Mucosa of stomach (tissue), 1 donor: ENCODE measurements around the gene MED25.

Source experiments
- H3K27me3 ChIP-seq: one replicate; pipeline ENCODE4 v1.7.0; 2013; ENCODE audit warnings: mild to moderate bottlenecking, low read length; ENCODE audit not compliant: control insufficient read depth, insufficient read depth
- H3K36me3 ChIP-seq: one replicate; pipeline ENCODE4 v1.7.0; 2013; ENCODE audit warnings: low read length; ENCODE audit not compliant: control insufficient read depth, insufficient read depth
- H3K4me1 ChIP-seq: one replicate; pipeline ENCODE4 v1.7.0; 2013; ENCODE audit warnings: mild to moderate bottlenecking, low read length; ENCODE audit not compliant: control insufficient read depth, insufficient read depth
- H3K4me3 ChIP-seq: one replicate; pipeline ENCODE4 v1.7.0; 2013; ENCODE audit warnings: low read length
- H3K9ac ChIP-seq: one replicate; pipeline ENCODE4 v1.7.0; 2013; ENCODE audit warnings: mild to moderate bottlenecking, low read length, moderate library complexity
- H3K9me3 ChIP-seq: one replicate; pipeline ENCODE4 v1.7.0; 2013; ENCODE audit warnings: mild to moderate bottlenecking, low read length, moderate library complexity; ENCODE audit not compliant: control insufficient read depth
- donor health status: Pancreatic carcinoma.

MED25 gene

GRCh38 chr19:49857838-49858087 is 39.7 kb downstream of the MED25 start:
- H3K9ac ChIP-seq, result no peak overlapping the region
- no peaks in the 10 kb centered on the region for H3K27me3 ChIP-seq
- H3K4me1 ChIP-seq, result peaks cover 24% of the 10 kb centered on the region
- peaks cover 20% of the 10 kb centered on the region for H3K36me3 ChIP-seq
- H3K9me3 ChIP-seq, result no peaks in the 10 kb centered on the region
- no peak overlapping the region for H3K4me3 ChIP-seq

GRCh38 chr19:49858088-49858985 is 40.2 kb downstream of the MED25 start:
- Histone ChIP-seq H3K36me3 (peaks cover 20% of the 10 kb centered on the region), H3K27me3 (no peaks in the 10 kb centered on the region), H3K9ac (no peak overlapping the region)

GRCh38 chr19:49859682-49860335 is 41.7 kb downstream of the MED25 start:
- Histone ChIP-seq H3K9me3 (no peaks in the 10 kb centered on the region), H3K27me3 (no peaks in the 10 kb centered on the region), H3K9ac (no peak overlapping the region), H3K4me1 (peaks cover 15% of the 10 kb centered on the region), H3K4me3 (no peak overlapping the region), H3K36me3 (peaks cover 31% of the 10 kb centered on the region)

More at GRCh38 chr19:49858088-49858985, 40.2 kb downstream of the MED25 start:
- Histone ChIP-seq H3K4me3 (no peak overlapping the region), H3K9me3 (no peaks in the 10 kb centered on the region), H3K4me1 (peaks cover 19% of the 10 kb centered on the region)

GRCh38 chr19:49860336-49861102 is 42.4 kb downstream of the MED25 start:
- peaks cover 31% of the 10 kb centered on the region for H3K36me3 ChIP-seq
- H3K27me3 ChIP-seq, result no peaks in the 10 kb centered on the region
- peaks cover 22% of the 10 kb centered on the region for H3K4me1 ChIP-seq
- peak overlapping the region; percentile 29 for H3K9ac ChIP-seq
- no peak overlapping the region for H3K4me3 ChIP-seq
- no peaks in the 10 kb centered on the region for H3K9me3 ChIP-seq

DNA sequence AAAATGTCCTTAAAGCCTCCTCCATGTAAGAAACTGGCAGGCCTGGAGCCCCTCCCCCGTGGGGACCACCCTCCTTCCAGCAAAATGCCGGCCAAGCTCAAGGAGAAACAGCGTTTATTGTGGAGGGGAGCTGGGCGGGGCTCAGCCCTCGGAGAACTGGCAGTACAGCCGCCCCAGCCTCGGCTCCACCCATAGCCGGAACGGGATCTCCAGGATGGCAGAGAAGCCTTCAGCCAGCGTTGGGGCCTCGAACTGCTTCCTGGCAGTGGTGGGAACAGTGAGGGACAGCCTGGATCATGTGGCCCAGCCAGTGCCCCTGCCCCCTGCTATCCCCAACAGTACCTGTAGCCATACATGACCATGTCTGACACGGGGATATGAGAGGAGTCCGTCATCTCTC is 43.0 kb downstream of the MED25 start:
- peak overlapping the region; percentile 29 for H3K9ac ChIP-seq
- peaks cover 31% of the 10 kb centered on the region for H3K36me3 ChIP-seq
- H3K4me3 ChIP-seq, result no peak overlapping the region
- H3K4me1 ChIP-seq, result peaks cover 28% of the 10 kb centered on the region
- no peaks in the 10 kb centered on the region for H3K27me3 ChIP-seq
- H3K9me3 ChIP-seq, result no peaks in the 10 kb centered on the region

GRCh38 chr19:49861541-49862378 is 43.7 kb downstream of the MED25 start:
- H3K9me3 ChIP-seq, result no peaks in the 10 kb centered on the region
- peaks cover 31% of the 10 kb centered on the region for H3K36me3 ChIP-seq
- no peak overlapping the region for H3K4me3 ChIP-seq
- H3K27me3 ChIP-seq, result no peaks in the 10 kb centered on the region
- H3K9ac ChIP-seq, result peak overlapping the region; percentile 29
- peaks cover 35% of the 10 kb centered on the region for H3K4me1 ChIP-seq

- Histone ChIP-seq H3K4me3 (no peak overlapping the region), H3K9ac (no peak overlapping the region), H3K27me3 (no peaks in the 10 kb centered on the region), H3K9me3 (no peaks in the 10 kb centered on the region), H3K36me3 (peaks cover 24% of the 10 kb centered on the region), H3K4me1 (peaks cover 35% of the 10 kb centered on the region)
These were observed 44.5 kb downstream of the MED25 start for GRCh38 chr19:49862391-49863253.

DNA sequence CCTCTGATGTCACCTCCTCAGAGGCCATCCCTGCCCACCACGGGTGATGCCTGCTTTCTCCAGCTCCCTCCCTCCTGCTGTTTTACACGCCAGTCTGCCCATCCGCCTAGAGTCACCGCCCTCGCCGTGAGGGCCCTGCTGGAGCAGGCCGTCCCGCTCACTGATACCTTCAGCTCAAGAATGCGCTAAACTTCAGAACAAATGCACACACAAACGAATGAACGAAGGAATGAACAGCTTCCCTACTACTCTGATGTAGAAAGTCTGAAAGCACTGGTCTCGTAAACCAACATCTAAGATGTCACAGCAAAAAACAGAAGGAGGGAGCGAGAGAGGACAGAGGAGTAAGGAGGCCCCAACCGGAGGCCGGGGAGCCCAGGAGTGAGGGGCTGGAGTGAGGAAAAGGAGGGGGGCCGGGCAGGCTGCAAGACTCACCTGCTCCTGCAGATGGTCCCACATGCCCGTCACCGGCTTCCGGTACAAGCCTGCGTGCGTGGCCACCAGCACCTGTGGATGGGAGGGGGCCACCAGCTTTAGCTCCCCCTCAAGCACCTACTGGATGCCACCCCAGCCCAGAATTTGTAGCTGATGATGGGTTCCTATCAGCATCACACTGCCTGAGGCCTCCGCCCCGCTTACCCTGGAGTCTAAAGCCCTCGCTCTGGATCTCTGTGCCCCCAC is 45.3 kb downstream of the MED25 start:
- Histone ChIP-seq H3K36me3 (peaks cover 22% of the 10 kb centered on the region), H3K9me3 (no peaks in the 10 kb centered on the region), H3K9ac (no peak overlapping the region), H3K27me3 (no peaks in the 10 kb centered on the region), H3K4me1 (peaks cover 39% of the 10 kb centered on the region), H3K4me3 (no peak overlapping the region)

- H3K9me3 ChIP-seq, result no peaks in the 10 kb centered on the region
- H3K27me3 ChIP-seq, result no peaks in the 10 kb centered on the region
- no peak overlapping the region for H3K9ac ChIP-seq
- H3K4me1 ChIP-seq, result peaks cover 42% of the 10 kb centered on the region
- peaks cover 22% of the 10 kb centered on the region for H3K36me3 ChIP-seq
- no peak overlapping the region for H3K4me3 ChIP-seq
These were observed 45.8 kb downstream of the MED25 start for GRCh38 chr19:49863935-49864320.

GRCh38 chr19:49864890-49865289 is 46.8 kb downstream of the MED25 start:
- no peaks in the 10 kb centered on the region for H3K9me3 ChIP-seq
- H3K36me3 ChIP-seq, result peaks cover 18% of the 10 kb centered on the region
- peaks cover 42% of the 10 kb centered on the region for H3K4me1 ChIP-seq
- H3K9ac ChIP-seq, result no peak overlapping the region
- no peak overlapping the region for H3K4me3 ChIP-seq
- H3K27me3 ChIP-seq, result no peaks in the 10 kb centered on the region
